Amniotic epithelial cell (primary cell): ENCODE data around the gene TCN2.
A peak's percentile ranks its signal among the peaks of the same experiment; 100 is the strongest.
"Not testable (repeated sequence)": the region's sequence is repeated elsewhere in the genome, so short reads cannot be mapped to it uniquely, and the experiment has no call there.

Experiments used
- DNase-seq: peaks from one replicate; pipeline ENCODE4 v3.0.0-alpha.2; 2010; ENCODE audit warnings: low read depth

The TCN2 gene

DNA sequence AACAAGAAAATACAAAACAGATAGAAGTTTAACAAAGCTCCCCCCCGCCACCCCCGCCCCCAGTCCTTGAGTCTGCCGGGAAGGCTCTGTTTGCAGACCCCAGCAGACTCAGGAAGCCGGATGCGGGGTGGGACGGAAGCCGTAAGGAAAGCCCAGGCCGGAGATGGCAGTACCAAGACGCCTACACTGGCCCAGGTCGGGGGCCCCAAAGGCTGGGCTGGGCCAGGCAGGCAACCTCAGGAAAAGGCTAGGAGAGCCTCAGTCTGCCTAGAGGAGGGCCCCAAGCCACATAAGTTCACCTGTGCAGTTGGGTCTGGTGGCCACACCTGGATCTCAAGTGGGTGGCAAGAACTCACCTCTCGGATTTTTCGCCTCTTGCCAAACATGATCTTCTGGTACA is 28.5 kb upstream of the TCN2 start:
- no peak for DNase-seq

GRCh38 chr22:30580896-30581295 is 26.1 kb upstream of the TCN2 start:
- no peak for DNase-seq

- no peak for DNase-seq
These were observed 24.9 kb upstream of the TCN2 start for GRCh38 chr22:30582051-30582450.

DNA sequence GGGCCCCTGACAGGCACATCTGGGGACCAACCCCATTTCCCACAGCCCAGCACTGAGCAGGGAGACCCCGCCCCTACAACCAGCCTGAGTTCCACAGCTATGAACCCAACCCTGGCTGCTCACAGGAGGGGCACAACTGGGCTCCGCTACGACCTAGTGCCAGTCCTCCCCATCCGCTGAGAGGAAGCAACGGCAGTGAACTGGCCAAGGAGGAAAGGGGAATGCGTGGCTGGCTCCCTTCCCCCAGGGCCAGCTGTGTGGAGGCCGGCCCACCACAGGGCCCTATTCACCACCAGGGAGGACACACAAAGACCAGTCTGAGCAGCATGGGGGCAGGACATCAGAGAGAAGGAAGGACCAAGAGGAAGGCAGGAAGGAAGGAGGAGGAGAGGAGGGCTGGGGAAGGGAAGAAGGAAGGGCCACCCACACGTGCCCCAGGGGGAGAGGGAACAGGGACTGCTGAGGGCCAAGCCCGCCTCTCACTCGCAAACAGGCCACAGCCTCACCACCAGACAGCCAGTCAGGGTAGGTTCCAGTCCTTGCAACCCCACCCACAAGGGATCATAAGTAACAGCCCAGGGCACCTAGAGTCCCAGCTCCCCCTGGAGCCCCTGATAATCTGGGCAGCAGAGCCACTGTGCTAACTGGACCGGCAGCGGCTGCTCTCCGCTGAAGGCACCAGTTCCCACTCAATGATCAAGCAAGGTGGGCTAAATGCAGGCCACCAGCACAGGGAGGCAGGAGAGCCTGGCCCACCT is 24.0 kb upstream of the TCN2 start:
- no peak for DNase-seq

- no peak for DNase-seq
These were observed 22.5 kb upstream of the TCN2 start for GRCh38 chr22:30584441-30584840.

DNA sequence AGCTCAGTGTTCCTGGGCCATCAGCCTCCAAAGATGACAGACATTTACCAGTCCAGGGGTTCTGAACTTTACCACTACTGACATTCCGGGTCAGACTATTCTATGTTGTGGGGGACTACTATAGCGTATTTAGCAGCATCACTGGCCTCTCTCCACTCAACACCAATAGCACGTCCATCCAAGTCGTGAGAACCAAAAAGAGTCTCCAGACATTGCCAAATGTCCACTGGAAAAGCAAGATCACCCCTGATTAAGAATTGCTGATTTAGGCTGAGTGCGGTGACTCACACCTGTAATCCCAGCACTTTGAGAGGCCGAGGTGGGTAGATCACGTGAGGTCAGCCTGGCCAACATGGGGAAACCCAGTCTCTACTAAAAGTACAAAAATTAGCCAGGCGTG is 20.6 kb upstream of the TCN2 start:
- DNase-seq: no peak

DNA sequence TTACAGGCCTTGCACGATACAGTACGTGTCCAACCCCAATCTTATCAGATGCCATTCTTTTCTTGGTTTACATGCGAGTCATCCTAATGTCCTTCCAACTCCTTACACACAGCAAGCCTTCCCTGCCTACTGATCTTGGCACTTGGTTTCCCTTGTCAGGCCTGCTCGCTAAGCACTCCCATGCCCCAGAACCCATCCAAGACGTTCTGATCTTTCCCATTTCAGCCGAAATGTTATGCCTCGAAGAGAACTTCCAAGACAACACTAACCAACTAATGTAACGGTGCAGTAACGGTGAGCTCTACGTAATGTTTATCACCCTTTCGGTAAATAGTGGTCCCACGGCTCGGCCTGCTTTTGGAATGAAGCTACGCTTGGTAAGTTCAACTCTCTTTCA is 15.8 kb upstream of the TCN2 start:
- DNase-seq: peak; percentile 60

GRCh38 chr22:30591588-30592359 is 15.2 kb upstream of the TCN2 start, which contains the start of gene PES1:
Gene PES1, minus strand, starts transcription at chr22:30591910. Its CDS starts 77 bp downstream, at chr22:30591833.
- DNase-seq: peak; percentile 99

DNA sequence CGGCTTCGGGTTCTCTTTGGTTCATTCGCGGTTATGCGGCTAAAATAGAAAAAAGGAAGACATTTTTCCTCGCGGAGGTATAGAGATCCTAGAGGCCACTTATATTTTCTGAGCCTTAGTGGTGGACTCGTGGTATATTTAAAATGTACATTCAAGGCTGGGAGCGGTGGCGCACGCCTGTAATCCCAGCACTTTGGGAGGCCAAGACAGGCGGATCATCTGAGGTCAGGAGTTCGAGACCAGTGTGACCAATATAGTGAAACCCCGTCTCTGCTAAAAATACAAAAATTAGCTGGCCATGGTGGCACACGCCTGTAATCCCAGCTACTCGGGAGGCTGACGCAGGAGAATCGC is 14.6 kb upstream of the TCN2 start:
- DNase-seq: not testable (repeated sequence)

DNA sequence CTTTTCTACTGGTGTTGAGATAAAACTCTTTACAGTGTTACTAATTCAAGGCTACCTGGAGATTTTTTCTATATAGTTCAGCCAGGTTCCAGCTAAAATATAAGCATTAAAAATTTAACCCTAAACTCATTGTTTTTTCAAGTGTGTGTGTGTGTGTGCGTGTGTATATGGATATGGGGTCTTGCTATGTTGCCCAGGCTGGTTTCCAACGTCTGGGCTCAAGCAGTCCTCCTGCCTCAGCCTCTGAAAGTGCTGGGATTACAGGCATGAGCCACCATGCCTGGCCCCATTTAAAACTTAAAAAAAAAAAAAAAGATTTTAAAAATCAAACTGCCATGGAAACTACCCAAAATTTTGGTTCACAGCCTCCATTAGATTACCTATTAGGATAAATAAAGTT is 10.8 kb upstream of the TCN2 start:
- no peak for DNase-seq

DNA sequence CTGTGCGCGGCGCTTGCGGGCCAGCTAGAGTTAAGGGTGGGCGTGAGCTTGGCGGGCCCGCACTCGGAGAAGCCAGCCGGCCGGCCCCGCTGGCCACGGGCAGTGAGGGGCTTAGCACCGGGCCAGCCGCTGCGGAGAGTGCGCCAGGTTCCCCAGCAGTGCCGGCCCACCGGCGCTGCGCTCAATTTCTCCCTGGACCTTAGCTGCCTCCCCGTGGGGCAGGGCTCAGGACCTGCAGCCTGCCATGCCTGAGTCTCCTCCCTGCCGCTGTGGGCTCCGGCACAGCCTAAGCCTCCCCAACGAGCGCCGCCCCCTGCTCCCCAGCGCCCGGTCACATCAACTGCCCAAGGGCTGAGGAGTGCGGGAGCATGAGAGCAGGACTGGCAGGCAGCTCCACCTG is 10.1 kb upstream of the TCN2 start:
- DNase-seq: no peak

GRCh38 chr22:30598986-30599385 is 8.0 kb upstream of the TCN2 start:
- no peak for DNase-seq

DNA sequence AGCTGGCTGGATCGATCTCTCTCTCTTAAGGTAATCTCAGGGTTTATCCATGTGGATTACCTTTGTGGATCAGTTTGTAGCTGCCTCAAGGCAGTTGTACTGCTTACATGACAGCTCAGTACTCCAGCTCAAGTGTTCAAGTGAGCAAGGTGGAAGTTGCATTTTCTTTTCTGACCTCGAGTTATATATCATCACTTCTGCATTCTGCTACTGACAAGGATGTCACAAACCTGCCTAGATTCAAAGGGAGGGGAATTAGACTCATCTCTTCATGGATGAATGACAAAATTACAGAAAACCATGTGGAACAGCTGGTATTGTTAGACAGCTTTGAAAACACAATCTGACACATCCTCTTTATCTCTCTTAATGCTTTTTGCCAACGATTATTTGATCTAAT is 6.1 kb upstream of the TCN2 start:
- DNase-seq: no peak

DNA sequence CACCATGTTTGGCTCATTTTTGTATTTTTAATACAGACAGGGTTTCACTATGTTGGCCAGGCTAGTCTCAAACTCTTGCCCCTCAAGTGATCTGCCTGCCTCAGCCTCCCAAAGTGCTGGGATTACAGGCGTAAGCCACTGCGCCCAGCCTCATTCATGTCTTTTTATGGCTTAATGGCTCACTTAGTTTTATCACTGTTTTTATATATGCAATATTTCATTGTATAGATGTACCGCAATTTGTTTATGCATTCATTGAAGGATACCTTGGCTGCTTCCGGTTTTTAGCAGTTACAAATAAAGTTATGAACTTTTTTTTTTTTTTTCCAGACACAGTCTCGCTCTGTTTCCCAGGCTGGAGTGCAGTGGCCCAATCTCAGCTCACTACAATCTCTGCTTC is 5.5 kb upstream of the TCN2 start:
- no peak for DNase-seq

DNA sequence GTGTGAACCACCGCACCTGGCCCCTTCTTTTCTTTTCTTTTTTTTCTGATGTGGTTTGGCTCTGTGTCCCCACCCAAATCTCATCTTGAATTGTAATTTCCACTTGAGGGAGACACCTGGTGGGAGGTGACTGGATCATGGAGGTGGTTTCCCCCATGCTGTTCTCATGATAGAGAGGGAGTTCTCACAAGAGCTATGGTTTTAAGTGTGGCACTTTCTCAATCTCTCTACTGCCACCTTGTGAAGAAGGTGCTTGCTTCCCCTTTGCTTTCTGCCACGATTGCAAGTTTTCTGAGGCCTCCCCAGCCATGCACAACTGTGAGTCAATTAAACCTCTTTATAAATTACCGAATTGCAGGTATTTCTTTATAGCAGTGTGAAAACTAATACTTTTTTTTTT is 4.9 kb upstream of the TCN2 start:
- DNase-seq: peak; percentile 58

DNA sequence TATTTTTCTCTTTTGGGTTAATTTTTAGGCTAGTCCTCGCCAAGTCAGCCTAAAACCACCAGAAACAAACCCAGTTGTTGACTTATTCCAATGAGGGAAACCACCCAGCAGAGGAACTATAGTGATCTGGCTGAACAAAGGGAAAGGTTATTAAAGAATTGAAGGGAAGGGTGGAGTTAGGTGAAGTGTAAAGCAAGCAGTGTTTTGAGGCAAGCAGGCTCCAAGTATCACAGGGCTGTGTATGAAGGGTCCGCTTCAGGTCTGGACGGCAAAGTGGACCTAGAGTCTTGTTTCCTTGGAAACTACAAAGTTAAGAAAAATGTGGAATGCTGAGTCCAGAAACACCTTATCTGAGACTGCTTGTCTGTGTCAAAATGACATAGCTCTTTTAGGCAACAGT is 3.2 kb upstream of the TCN2 start:
- no peak for DNase-seq

GRCh38 chr22:30604723-30605122 is 2.3 kb upstream of the TCN2 start:
- DNase-seq: no peak

GRCh38 chr22:30605449-30606110 is 1.4 kb upstream of the TCN2 start:
- peak; percentile 47 for DNase-seq

- DNase-seq: no peak
These were observed 441 bp downstream of the TCN2 start for GRCh38 chr22:30607300-30607930.

DNA sequence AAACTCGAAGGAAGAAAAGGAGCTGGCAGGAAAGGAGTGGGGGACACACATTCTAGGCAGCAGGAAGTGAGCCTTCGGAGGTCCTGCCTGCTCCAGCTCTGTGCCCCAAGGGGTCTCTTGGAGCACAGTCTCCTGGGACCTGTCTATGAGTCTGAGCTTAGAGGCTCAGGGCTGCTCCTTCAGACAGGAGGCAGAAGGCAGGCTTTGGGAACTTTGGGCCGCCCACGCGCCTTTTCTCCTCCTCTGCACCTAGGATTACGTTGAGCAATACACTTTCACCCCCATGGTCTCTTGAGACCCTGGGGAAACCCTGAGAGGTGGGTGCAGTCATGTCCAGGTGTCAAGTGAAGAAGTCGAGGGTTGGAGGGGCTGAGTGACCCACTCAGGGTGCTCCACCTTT is 965 bp downstream of the TCN2 start:
- DNase-seq: no peak

DNA sequence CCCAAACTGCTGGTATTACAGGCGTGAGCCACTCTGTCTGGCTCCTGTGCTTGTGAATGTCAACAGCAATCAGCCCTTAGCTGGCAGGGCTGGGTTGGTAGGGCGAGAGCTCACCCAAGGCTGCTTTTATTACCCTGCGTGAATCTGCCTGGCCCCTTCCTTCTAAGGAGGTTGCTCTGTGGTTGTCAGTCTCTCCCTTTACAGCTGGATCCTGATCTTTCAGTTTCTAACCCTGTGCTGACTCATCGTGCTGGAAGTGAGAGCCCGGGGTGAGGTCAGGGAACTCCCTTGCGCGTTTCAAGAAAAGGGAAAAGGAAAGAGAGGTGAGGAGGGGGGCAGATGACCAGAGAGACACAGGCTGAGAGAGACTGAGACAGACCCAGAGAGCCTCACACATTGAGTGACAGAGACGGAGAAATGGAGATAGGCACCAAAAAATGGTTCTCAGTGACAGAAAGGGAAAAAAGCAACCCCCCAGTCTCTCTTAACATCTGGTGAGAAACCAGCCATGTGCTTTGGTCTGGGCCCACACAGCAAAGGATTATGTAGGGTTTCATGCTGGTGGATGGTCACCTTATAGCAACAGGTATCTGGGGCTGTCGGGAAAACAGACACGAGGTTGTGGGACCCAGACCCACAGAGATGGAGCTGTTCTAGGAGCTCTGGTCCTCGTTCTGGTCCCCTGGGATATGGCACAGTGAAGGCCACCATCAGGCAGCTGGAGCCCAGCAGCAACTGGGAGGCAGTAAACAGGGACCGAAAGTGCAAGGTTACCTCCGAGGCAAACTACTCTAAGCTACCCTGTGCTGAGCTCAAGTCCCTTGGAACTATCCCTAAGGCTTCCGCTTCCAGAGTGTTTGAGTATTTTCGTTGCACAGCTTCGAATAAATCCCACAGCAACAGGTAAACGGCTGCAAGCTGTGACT is 2.5 kb downstream of the TCN2 start:
- DNase-seq: peak; percentile 86

DNA sequence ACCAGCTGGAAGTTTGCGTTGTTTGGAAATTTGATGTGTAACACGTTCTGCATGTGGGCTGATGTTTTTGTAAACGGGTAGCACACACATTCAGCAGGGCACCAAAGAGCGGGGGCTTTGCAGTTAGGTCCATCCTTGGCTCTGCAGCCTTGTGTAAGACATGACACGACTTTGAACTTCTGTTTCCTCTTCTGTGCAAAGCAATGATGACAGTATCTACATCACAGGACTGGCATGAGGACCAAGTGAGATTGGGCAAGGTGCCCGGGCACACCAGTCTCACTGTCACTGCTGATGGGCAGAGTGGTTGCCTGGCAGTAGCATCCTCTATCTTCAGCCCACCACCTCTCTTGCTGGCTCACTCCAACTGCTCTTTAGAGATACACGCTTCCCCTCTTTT is 3.3 kb downstream of the TCN2 start:
- DNase-seq: no peak
